Measurements from ENCODE around the gene RNASE9. TPM values are rescaled to one million over a fixed set of nuclear protein-coding genes. Genes with fewer than 3 reads are reported as not detected.

The RNASE9 gene
- total RNA-seq, 1 donor from 2014 or later = not detected

- no peak for TF ChIP-seq CTCF (IDR thresholded peaks at IDR 0.05; ENCODE audit: insufficient read depth, low read length, poor library complexity, severe bottlenecking)
- Histone ChIP-seq H3K4me3 (ENCODE audit: low read depth, low read length) (no peak overlapping the region), H3K27me3 (ENCODE audit: control insufficient read depth, insufficient read depth, low read length) (no peaks in the 10 kb centered on the region), H3K36me3 (ENCODE audit: control insufficient read depth, insufficient read depth, low read length) (no peaks in the 10 kb centered on the region)
- no peak for DNase-seq (ENCODE audit: low read depth)
Observed at GRCh38 chr14:20557212-20557542, 3.7 kb downstream of the RNASE9 start.

- Histone ChIP-seq H3K27me3 (ENCODE audit: control insufficient read depth, insufficient read depth, low read length) (no peaks in the 10 kb centered on the region), H3K4me3 (ENCODE audit: low read depth, low read length) (no peak overlapping the region), H3K36me3 (ENCODE audit: control insufficient read depth, insufficient read depth, low read length) (no peaks in the 10 kb centered on the region)
- no peak for DNase-seq (ENCODE audit: low read depth)
- no peak for TF ChIP-seq CTCF (IDR thresholded peaks at IDR 0.05; ENCODE audit: insufficient read depth, low read length, poor library complexity, severe bottlenecking)
Observed at GRCh38 chr14:20556500-20557211, 4.2 kb downstream of the RNASE9 start.

- no peak overlapping the region for H3K4me3 ChIP-seq (ENCODE audit: low read depth, low read length)
- no peaks in the 10 kb centered on the region for H3K27me3 ChIP-seq (ENCODE audit: control insufficient read depth, insufficient read depth, low read length)
- DNase-seq (ENCODE audit: low read depth) = no peak
- no peaks in the 10 kb centered on the region for H3K36me3 ChIP-seq (ENCODE audit: control insufficient read depth, insufficient read depth, low read length)
- TF ChIP-seq CTCF (IDR thresholded peaks at IDR 0.05; ENCODE audit: insufficient read depth, low read length, poor library complexity, severe bottlenecking) = no peak
Observed at GRCh38 chr14:20555845-20556244, 5.0 kb downstream of the RNASE9 start.

GRCh38 chr14:20553024-20553423 is 7.8 kb downstream of the RNASE9 start:
- no peak for TF ChIP-seq CTCF (IDR thresholded peaks at IDR 0.05; ENCODE audit: insufficient read depth, low read length, poor library complexity, severe bottlenecking)
- DNase-seq (ENCODE audit: low read depth) = no peak
- no peaks in the 10 kb centered on the region for H3K27me3 ChIP-seq (ENCODE audit: control insufficient read depth, insufficient read depth, low read length)
- H3K4me3 ChIP-seq (ENCODE audit: low read depth, low read length) = no peak overlapping the region
- H3K36me3 ChIP-seq (ENCODE audit: control insufficient read depth, insufficient read depth, low read length) = no peaks in the 10 kb centered on the region

- Histone ChIP-seq H3K27me3 (ENCODE audit: control insufficient read depth, insufficient read depth, low read length) (no peaks in the 10 kb centered on the region), H3K4me3 (ENCODE audit: low read depth, low read length) (no peak overlapping the region), H3K36me3 (ENCODE audit: control insufficient read depth, insufficient read depth, low read length) (no peaks in the 10 kb centered on the region)
- no peak for DNase-seq (ENCODE audit: low read depth)
- TF ChIP-seq CTCF (IDR thresholded peaks at IDR 0.05; ENCODE audit: insufficient read depth, low read length, poor library complexity, severe bottlenecking) = no peak
Observed at GRCh38 chr14:20551606-20552005, 9.2 kb downstream of the RNASE9 start.

- H3K4me3 ChIP-seq (ENCODE audit: low read depth, low read length) = no peak overlapping the region
- no peak for TF ChIP-seq CTCF (IDR thresholded peaks at IDR 0.05; ENCODE audit: insufficient read depth, low read length, poor library complexity, severe bottlenecking)
- no peaks in the 10 kb centered on the region for H3K27me3 ChIP-seq (ENCODE audit: control insufficient read depth, insufficient read depth, low read length)
- no peak for DNase-seq (ENCODE audit: low read depth)
- no peaks in the 10 kb centered on the region for H3K36me3 ChIP-seq (ENCODE audit: control insufficient read depth, insufficient read depth, low read length)
Observed at GRCh38 chr14:20550926-20551325, 9.9 kb downstream of the RNASE9 start.
